SK-N-SH treated with all-trans-retinoic acid at 6 μM for 48 hours (cell line): ENCODE data around the gene STMN1.
A peak's percentile ranks its signal among the peaks of the same experiment; 100 is the strongest.

Experiments used
- ATAC-seq: fragments of 200-7000 bp; cut with Tn5 transposase; 3 replicates; pipeline ENCODE4 v1.9.1; 2020; ENCODE audit warnings: mild to moderate bottlenecking, moderate library complexity
- ARNTL ChIP-seq: fragments of 450-650 bp; formaldehyde crosslinking; IDR thresholded peaks from 2 replicates; pipeline ENCODE4 v1.5.0; 2020; ENCODE audit warnings: low read depth, mild to moderate bottlenecking, moderate library complexity, borderline replicate concordance
- BACH2 ChIP-seq: fragments of 250-450 bp; sonication (Bioruptor Pico); IDR thresholded peaks from 2 replicates; pipeline ENCODE4 v1.9.0; 2021; ENCODE audit warnings: mild to moderate bottlenecking, borderline replicate concordance
- CSRNP3 ChIP-seq: fragments of 250-450 bp; sonication (Bioruptor Pico); IDR thresholded peaks from 2 replicates; pipeline ENCODE4 v1.5.1; 2021; ENCODE audit warnings: mild to moderate bottlenecking, moderate library complexity
- ESRRG ChIP-seq: fragments of 250-450 bp; sonication (Bioruptor Pico); IDR thresholded peaks from 2 replicates; pipeline ENCODE4 v1.6.1; 2021; ENCODE audit warnings: mild to moderate bottlenecking
- GLIS3 ChIP-seq: fragments of 250-450 bp; sonication (Bioruptor Pico); IDR thresholded peaks from 2 replicates; pipeline ENCODE4 v1.5.0; 2020; ENCODE audit warnings: mild to moderate bottlenecking, moderate library complexity
- OSR1 ChIP-seq: fragments of 250-450 bp; sonication (Bioruptor Pico); IDR thresholded peaks from 2 replicates; pipeline ENCODE4 v1.8.0; 2022; ENCODE audit warnings: moderate library complexity, mild to moderate bottlenecking, inconsistent platforms
- PATZ1 ChIP-seq: fragments of 250-450 bp; sonication (Bioruptor Pico); IDR thresholded peaks from 2 replicates; pipeline ENCODE4 v1.8.0; 2020; ENCODE audit warnings: mild to moderate bottlenecking, moderate library complexity, borderline replicate concordance
- PPARA ChIP-seq: fragments of 250-450 bp; sonication (Bioruptor Pico); IDR thresholded peaks from 2 replicates; pipeline ENCODE4 v1.5.0; 2020; ENCODE audit warnings: mild to moderate bottlenecking, borderline replicate concordance
- RARB ChIP-seq: fragments of 250-450 bp; sonication (Bioruptor Pico); IDR thresholded peaks from 2 replicates; pipeline ENCODE4 v1.8.0; 2021; ENCODE audit warnings: mild to moderate bottlenecking, moderate library complexity
- SNAI2 ChIP-seq: fragments of 250-450 bp; sonication (Bioruptor Pico); IDR thresholded peaks from 2 replicates; pipeline ENCODE4 v1.5.0; 2020; ENCODE audit warnings: mild to moderate bottlenecking, moderate library complexity
- TCF4 ChIP-seq: fragments of 250-450 bp; sonication (Bioruptor Pico); IDR thresholded peaks from 2 replicates; pipeline ENCODE4 v1.8.0; 2021; ENCODE audit warnings: mild to moderate bottlenecking, moderate library complexity, borderline replicate concordance
- ZC3H10 ChIP-seq: fragments of 250-450 bp; sonication (Bioruptor Pico); IDR thresholded peaks from 2 replicates; pipeline ENCODE4 v1.5.1; 2021; ENCODE audit warnings: mild to moderate bottlenecking, moderate library complexity
- ZFP3 ChIP-seq: fragments of 250-450 bp; sonication (Bioruptor Pico); IDR thresholded peaks from 2 replicates; pipeline ENCODE4 v1.5.0; 2020; ENCODE audit warnings: mild to moderate bottlenecking, moderate library complexity
- ZFP30 ChIP-seq: fragments of 450-650 bp; formaldehyde crosslinking; IDR thresholded peaks from 2 replicates; pipeline ENCODE4 v1.5.0; 2022; ENCODE audit warnings: mild to moderate bottlenecking, moderate library complexity
- ZNF565 ChIP-seq: fragments of 450-650 bp; formaldehyde crosslinking; conservative IDR thresholded peaks from 2 replicates; pipeline ENCODE4 v1.5.0; 2020; ENCODE audit warnings: low read depth, mild to moderate bottlenecking, moderate library complexity
- ZNF70 ChIP-seq: fragments of 450-650 bp; formaldehyde crosslinking; IDR thresholded peaks from 2 replicates; pipeline ENCODE4 v1.5.0; 2020; ENCODE audit warnings: mild to moderate bottlenecking, moderate library complexity
- TF ChIP-seq, protein P1 (sequence below): fragments of 250-450 bp; sonication (Bioruptor Pico); IDR thresholded peaks from 2 replicates; pipeline ENCODE4 v1.5.0; 2020; ENCODE audit warnings: mild to moderate bottlenecking, moderate library complexity

The STMN1 gene

DNA sequence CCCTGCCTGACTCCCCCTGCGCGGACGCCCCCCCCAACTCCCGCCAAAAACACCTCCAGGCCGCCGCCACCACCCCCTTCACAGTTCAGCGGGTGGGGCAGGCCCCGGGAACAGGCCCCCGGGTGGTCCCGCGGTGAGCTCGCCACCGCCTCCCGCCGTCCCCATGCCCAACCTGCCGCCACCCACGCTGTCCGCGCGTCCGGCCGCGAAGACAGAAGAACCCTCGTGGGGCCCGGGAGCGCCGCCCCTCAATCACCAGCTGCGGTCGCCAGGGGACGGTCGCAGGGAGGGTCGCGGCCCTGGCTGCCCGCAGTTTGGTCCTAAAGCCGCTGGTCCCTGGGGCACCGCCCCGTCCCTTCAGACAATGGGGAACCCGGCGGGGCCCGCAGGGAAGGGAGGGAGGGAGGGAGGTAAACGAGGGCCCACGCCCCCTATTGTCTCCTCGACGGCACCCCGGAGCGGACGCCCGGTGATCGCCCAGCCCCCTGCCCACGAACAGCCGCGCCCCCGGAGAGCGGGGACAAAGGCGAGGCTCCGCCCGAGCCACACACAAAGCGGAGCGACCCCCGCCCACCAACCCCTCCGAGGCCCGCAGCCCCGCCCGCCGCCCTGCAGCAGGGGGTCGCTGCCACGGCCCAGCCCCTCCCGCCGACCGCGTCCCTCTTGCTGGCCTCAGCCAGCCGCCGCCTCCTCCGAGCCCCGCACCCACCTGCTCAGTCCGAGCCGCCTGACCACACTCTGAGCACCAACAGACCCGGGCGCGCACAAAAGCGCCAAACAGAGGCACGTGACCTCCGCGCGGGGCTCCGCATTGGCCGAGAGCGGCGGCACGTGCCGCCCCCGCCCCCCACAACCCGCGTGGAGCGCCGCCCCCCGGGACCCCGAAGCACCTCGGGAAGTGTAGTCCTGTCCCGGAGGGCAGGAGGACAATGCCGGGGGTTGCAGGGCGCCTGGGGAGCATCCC, at the start of gene STMN1:
STMN1 (minus strand) TSS at position 740 of the 964 bp plus-strand sequence. CDS start 1,743 bp downstream, outside the sequence.
- peak; percentile 93 for ATAC-seq
- TF ChIP-seq ZNF565 (CRISPR knock-in tag) (no peak), PATZ1 (peak; percentile 73), ARNTL (CRISPR knock-in tag) (peak; percentile 73; the same call in 1 of the 2 replicates)

- no peak for TF ChIP-seq RARB
- TF ChIP-seq BACH2 (CRISPR knock-in tag): no peak
- ATAC-seq: no peak
These were observed 49.3 kb upstream of the STMN1 start for GRCh38 chr1:25955553-25955952.

DNA sequence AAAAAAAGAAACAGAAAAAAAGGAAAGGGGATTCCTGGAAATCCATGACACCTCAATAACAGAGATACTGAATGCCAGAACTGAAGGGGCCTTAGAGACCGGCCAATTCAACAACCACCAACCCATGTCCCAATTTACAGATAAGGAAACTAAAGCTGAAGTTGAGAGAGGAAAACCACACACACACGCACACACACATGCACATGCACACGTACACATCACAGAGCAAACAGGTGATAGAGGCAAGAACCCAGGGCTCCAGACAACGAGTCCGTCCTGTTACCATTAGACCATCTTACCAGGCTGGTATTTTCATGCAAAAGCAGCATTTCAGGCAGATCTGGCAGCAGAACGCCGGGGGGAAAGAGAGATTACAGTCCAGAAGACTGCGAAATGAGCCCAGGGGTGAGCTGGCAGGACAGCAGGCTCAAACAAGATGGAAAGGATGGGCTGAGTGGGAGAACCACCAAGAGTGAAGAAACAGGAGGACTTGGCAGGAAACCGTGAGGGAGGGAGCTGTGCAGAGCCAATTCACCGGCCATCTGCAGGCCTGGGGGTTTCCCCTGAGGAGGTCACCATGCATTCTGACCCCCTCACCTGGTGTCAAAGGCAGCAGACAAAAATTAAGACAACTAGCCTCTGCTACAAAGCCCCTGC, 48.2 kb upstream of the STMN1 start:
- ATAC-seq: no peak
- no peak for TF ChIP-seq ZNF70 (CRISPR knock-in tag)
- TF ChIP-seq BACH2 (CRISPR knock-in tag): no peak
- no peak for TF ChIP-seq ESRRG (CRISPR knock-in tag)
- TF ChIP-seq PATZ1: no peak

DNA sequence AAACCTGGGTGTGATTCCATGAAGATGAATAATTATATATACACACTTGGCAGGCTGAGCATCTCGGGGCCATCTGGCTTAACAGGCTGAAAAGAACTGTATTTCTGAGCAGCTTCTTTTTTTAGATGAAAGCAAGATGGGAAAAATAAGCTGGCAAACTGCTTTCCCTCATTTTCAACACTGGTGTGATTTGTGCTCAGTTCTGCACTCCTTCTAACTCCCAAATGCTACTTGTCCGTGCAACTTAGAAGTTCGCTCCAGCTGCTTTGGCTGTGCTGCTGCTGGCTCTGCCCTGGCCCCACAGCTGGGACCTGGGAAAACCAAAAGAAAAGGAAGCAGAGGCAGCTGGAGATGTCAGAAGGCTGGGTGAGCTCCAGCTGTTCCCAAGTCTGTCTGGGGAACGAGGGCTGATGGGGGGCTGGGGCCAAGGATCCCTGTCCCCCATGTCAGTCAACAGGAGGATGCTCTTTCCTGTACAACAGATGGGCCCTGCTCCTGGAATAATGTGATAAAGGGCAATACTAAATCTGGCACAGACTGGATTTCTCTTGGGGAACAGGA, 46.7 kb upstream of the STMN1 start:
- peak; percentile 34; the same call in 2 of the 3 replicates for ATAC-seq
- TF ChIP-seq ESRRG (CRISPR knock-in tag) (no peak), TCF4 (CRISPR knock-in tag) (peak; percentile 28; the same call in 1 of the 2 replicates), SNAI2 (CRISPR knock-in tag) (no peak)
- TF ChIP-seq, protein P1, sequence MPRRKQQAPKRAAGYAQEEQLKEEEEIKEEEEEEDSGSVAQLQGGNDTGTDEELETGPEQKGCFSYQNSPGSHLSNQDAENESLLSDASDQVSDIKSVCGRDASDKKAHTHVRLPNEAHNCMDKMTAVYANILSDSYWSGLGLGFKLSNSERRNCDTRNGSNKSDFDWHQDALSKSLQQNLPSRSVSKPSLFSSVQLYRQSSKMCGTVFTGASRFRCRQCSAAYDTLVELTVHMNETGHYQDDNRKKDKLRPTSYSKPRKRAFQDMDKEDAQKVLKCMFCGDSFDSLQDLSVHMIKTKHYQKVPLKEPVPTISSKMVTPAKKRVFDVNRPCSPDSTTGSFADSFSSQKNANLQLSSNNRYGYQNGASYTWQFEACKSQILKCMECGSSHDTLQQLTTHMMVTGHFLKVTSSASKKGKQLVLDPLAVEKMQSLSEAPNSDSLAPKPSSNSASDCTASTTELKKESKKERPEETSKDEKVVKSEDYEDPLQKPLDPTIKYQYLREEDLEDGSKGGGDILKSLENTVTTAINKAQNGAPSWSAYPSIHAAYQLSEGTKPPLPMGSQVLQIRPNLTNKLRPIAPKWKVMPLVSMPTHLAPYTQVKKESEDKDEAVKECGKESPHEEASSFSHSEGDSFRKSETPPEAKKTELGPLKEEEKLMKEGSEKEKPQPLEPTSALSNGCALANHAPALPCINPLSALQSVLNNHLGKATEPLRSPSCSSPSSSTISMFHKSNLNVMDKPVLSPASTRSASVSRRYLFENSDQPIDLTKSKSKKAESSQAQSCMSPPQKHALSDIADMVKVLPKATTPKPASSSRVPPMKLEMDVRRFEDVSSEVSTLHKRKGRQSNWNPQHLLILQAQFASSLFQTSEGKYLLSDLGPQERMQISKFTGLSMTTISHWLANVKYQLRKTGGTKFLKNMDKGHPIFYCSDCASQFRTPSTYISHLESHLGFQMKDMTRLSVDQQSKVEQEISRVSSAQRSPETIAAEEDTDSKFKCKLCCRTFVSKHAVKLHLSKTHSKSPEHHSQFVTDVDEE (CRISPR knock-in tag): no peak

DNA sequence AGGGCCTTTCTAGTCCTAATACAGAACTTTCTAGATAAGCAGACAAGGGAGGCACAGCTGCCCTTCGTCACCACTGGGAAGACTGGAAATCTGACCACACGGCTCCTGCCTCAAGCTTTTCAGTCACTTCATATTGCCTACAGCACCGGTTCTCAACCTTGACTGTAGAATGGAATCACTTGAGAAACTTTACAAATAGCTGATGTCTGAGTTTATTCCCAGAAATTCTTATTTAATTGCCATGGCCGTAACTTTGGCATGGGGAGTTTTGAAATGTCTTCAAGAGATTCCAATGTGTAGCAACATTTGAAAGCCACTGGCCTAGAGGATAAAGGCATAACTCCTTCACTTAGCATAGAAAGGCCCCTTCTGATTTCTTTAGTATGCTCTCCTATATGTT, 42.4 kb upstream of the STMN1 start:
- no peak for TF ChIP-seq ZFP30 (CRISPR knock-in tag)
- no peak for TF ChIP-seq ZFP3 (CRISPR knock-in tag)
- TF ChIP-seq ARNTL (CRISPR knock-in tag): no peak
- no peak for ATAC-seq

- ATAC-seq: no peak
- TF ChIP-seq SNAI2 (CRISPR knock-in tag): no peak
- no peak for TF ChIP-seq ZC3H10 (CRISPR knock-in tag)
- no peak for TF ChIP-seq RARB
These were observed 40.8 kb upstream of the STMN1 start for GRCh38 chr1:25947027-25947426.

- ATAC-seq: no peak
- TF ChIP-seq RARB (no peak), OSR1 (CRISPR knock-in tag) (no peak), PPARA (CRISPR knock-in tag) (no peak), BACH2 (CRISPR knock-in tag) (no peak), SNAI2 (CRISPR knock-in tag) (no peak), ZNF70 (CRISPR knock-in tag) (no peak), CSRNP3 (no peak), GLIS3 (CRISPR knock-in tag) (no peak)
- TF ChIP-seq, protein P1 (CRISPR knock-in tag): no peak
These were observed 39.5 kb upstream of the STMN1 start for GRCh38 chr1:25945761-25946160.
